ENCODE measurements around the gene PFDN5.

DNA sequence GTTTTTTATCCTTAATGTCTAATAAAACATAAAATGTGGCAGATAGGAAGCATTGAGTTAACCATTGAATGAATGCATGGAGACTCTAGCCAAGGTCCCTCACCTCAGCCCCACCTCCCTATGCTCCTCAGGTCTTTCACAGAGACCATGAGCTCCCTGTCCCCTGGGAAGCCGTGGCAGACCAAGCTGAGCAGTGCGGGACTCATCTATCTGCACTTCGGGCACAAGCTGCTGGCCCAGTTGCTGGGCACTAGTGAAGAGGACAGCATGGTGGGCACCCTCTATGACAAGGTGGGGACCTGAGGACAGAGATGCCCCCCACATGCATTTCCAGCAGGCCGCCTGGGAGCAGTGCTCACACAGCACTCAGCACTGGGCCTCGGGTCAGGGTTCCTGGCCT lies 7.6 kb downstream of the PFDN5 start:
- TF ChIP-seq, protein P1, sequence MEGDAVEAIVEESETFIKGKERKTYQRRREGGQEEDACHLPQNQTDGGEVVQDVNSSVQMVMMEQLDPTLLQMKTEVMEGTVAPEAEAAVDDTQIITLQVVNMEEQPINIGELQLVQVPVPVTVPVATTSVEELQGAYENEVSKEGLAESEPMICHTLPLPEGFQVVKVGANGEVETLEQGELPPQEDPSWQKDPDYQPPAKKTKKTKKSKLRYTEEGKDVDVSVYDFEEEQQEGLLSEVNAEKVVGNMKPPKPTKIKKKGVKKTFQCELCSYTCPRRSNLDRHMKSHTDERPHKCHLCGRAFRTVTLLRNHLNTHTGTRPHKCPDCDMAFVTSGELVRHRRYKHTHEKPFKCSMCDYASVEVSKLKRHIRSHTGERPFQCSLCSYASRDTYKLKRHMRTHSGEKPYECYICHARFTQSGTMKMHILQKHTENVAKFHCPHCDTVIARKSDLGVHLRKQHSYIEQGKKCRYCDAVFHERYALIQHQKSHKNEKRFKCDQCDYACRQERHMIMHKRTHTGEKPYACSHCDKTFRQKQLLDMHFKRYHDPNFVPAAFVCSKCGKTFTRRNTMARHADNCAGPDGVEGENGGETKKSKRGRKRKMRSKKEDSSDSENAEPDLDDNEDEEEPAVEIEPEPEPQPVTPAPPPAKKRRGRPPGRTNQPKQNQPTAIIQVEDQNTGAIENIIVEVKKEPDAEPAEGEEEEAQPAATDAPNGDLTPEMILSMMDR (IDR thresholded peaks at IDR 0.05) = no peak
- TF ChIP-seq POLR2A (IDR thresholded peaks at IDR 0.05) = no peak

All from tibial nerve (tissue), 3 donors.